IMR-90 (cell line): Measurements from ENCODE around the gene MYO1D. TPM values are rescaled to one million over a fixed set of nuclear protein-coding genes. Genes with fewer than 3 reads are reported as not detected.
A peak's percentile ranks its signal among the peaks of the same experiment; 100 is the strongest.

ENCODE experiments used
- ATAC-seq: fragments of 200-7000 bp; cut with Tn5 transposase; 2 replicates; pipeline ENCODE4 v1.9.1; 2020; ENCODE audit warnings: low read depth, mild to moderate bottlenecking, moderate library complexity
- BruUV-seq: library from RNA; stranded (reverse); fragments of 400-500 nt; replicated peaks from 2 replicates; lab custom pipeline; 2021; lab: Mats Ljungman, UMichigan
- CTCF ChIA-PET: fragments of 300-600 bp; formaldehyde crosslinking; extraction: SDS; loops from one replicate; lab custom pipeline; 2021; ENCODE audit warnings: antibody characterized with exemption; lab: Yijun Ruan, JAX
- POLR2A ChIA-PET: fragments of 300-600 bp; sonication (Branson Sonifier 250); formaldehyde crosslinking; loops from one replicate; lab custom pipeline; 2022; ENCODE audit warnings: antibody characterized with exemption; ENCODE audit not compliant: unreplicated experiment; lab: Charles Lee
- DNase-seq: peaks from one replicate; pipeline ENCODE4 v3.0.0; 2013
- H2AFZ ChIP-seq: replicated peaks from 2 replicates; pipeline ENCODE3; 2013; ENCODE audit warnings: low read length, mild to moderate bottlenecking; ENCODE audit not compliant: poor library complexity
- H2AK5ac ChIP-seq: 2 replicates; pipeline ENCODE4 v1.6.1; 2013; ENCODE audit warnings: low read depth, low read length, inconsistent platforms
- H2AK9ac ChIP-seq: replicated peaks from 2 replicates; pipeline ENCODE3; 2013; ENCODE audit warnings: mild to moderate bottlenecking, low read depth, low read length, moderate library complexity; ENCODE audit not compliant: poor library complexity
- H2BK120ac ChIP-seq: 2 replicates; pipeline ENCODE4 v1.6.1; 2013; ENCODE audit warnings: low read depth, low read length, inconsistent platforms
- H2BK15ac ChIP-seq: 3 replicates; pipeline ENCODE4 v1.6.1; 2013; ENCODE audit warnings: low read depth, low read length, inconsistent platforms
- H2BK20ac ChIP-seq: 2 replicates; pipeline ENCODE4 v1.6.1; 2013; ENCODE audit warnings: low read depth, mild to moderate bottlenecking, inconsistent platforms, low read length, moderate library complexity
- H2BK5ac ChIP-seq: 2 replicates; pipeline ENCODE4 v1.6.1; 2013; ENCODE audit warnings: mild to moderate bottlenecking, low read depth, low read length, inconsistent platforms; ENCODE audit not compliant: poor library complexity, severe bottlenecking
- H3K14ac ChIP-seq: replicated peaks from 2 replicates; pipeline ENCODE4 v1.6.1; 2013; ENCODE audit warnings: low read depth, low read length, inconsistent platforms
- H3K18ac ChIP-seq: 2 replicates; pipeline ENCODE4 v1.6.1; 2013; ENCODE audit warnings: low read depth, low read length, control low read depth
- H3K23ac ChIP-seq: 2 replicates; pipeline ENCODE4 v1.6.1; 2013; ENCODE audit warnings: low read depth, low read length, inconsistent platforms
- H3K27ac ChIP-seq: 2 replicates; pipeline ENCODE4 v1.5.1; 2013; ENCODE audit warnings: mild to moderate bottlenecking, control low read depth, low read length; ENCODE audit not compliant: insufficient read depth
- H3K27me3 ChIP-seq: 2 replicates; pipeline ENCODE4 v1.6.1; 2013; ENCODE audit warnings: low read length; ENCODE audit not compliant: control insufficient read depth, insufficient read depth
- H3K36me3 ChIP-seq: 2 replicates; pipeline ENCODE4 v1.6.1; 2013; ENCODE audit warnings: low read length, mixed read lengths; ENCODE audit not compliant: control insufficient read depth, insufficient read depth
- H3K4ac ChIP-seq: 2 replicates; pipeline ENCODE4 v1.6.1; 2013; ENCODE audit warnings: low read depth, low read length, inconsistent platforms
- H3K4me1 ChIP-seq: 2 replicates; pipeline ENCODE4 v1.6.1; 2013; ENCODE audit warnings: low read length, mixed read lengths; ENCODE audit not compliant: control insufficient read depth, insufficient read depth
- H3K4me2 ChIP-seq: 2 replicates; pipeline ENCODE4 v1.6.1; 2013; ENCODE audit warnings: low read depth, mild to moderate bottlenecking, control low read depth, low read length, moderate library complexity
- H3K4me3 ChIP-seq: 2 replicates; pipeline ENCODE4 v1.5.1; 2013; ENCODE audit warnings: low read depth, mild to moderate bottlenecking, control low read depth, low read length, moderate library complexity; ENCODE audit not compliant: insufficient read depth
- H3K56ac ChIP-seq: 2 replicates; pipeline ENCODE4 v1.6.1; 2013; ENCODE audit warnings: low read length, inconsistent platforms; ENCODE audit not compliant: insufficient read depth; ENCODE audit errors: extremely low read depth
- H3K79me1 ChIP-seq, 2 experiments: 2 replicates each; pipeline ENCODE4 v1.6.1; 2013; ENCODE audit warnings: low read length in 2 of 2, inconsistent platforms in 1 of 2, low read depth in 1 of 2
- H3K9ac ChIP-seq: 2 replicates; pipeline ENCODE4 v1.6.1; 2013; ENCODE audit warnings: low read depth, low read length, control low read depth
- H3K9me1 ChIP-seq: 2 replicates; pipeline ENCODE4 v1.6.1; 2013; ENCODE audit warnings: low read length, inconsistent platforms; ENCODE audit not compliant: insufficient read depth
- H3K9me3 ChIP-seq: 2 replicates; pipeline ENCODE4 v1.6.1; 2013; ENCODE audit warnings: low read length; ENCODE audit not compliant: control insufficient read depth, insufficient read depth
- H4K20me1 ChIP-seq: 2 replicates; pipeline ENCODE4 v1.6.1; 2013; ENCODE audit warnings: low read length, inconsistent platforms; ENCODE audit not compliant: insufficient read depth
- H4K5ac ChIP-seq: 2 replicates; pipeline ENCODE4 v1.6.1; 2013; ENCODE audit warnings: mild to moderate bottlenecking, low read depth, low read length, control low read depth
- H4K8ac ChIP-seq, 2 experiments: 2 replicates each; pipeline ENCODE4 v1.6.1; 2013; ENCODE audit warnings: low read depth in 2 of 2, low read length in 2 of 2, control low read depth in 1 of 2, inconsistent platforms in 1 of 2
- H4K91ac ChIP-seq: 2 replicates; pipeline ENCODE4 v1.6.1; 2013; ENCODE audit warnings: low read depth, low read length, inconsistent platforms; ENCODE audit not compliant: insufficient read depth
- BHLHE40 ChIP-seq: fragments of 150-350 bp; IDR thresholded peaks from 2 replicates; pipeline ENCODE4 v1.6.1; 2016; ENCODE audit warnings: mild to moderate bottlenecking, low read depth, low read length
- CHD1 ChIP-seq: IDR thresholded peaks from 2 replicates; pipeline ENCODE4 v1.6.1; 2012; ENCODE audit warnings: low read depth, low read length, improper control_type of control experiment
- MAFK ChIP-seq: IDR thresholded peaks from 2 replicates; pipeline ENCODE4 v1.6.1; 2012; ENCODE audit warnings: low read depth, low read length, improper control_type of control experiment
- WGBS, 2 experiments: methylation state at CpG; one replicate each; pipeline versions ENCODE4 v1.1.5 to v1.1.7; 2013; ENCODE audit warnings: missing lambda C conversion rate in 2 of 2; ENCODE audit not compliant: insufficient read length in 1 of 2; ENCODE audit errors: extremely low coverage in 2 of 2; 5-methylcytosine and 5-hydroxymethylcytosine counted together
- dilution Hi-C: fragments of 300-500 bp; cut with HindIII; formaldehyde crosslinking; loops from one replicate; pipeline ENCODE4 v1.14.3; 2018; ENCODE audit warnings: low sequenced_read_pairs; ENCODE audit not compliant: unreplicated experiment
- in situ Hi-C: fragments of 300-500 bp; cut with MboI; formaldehyde crosslinking; loops from 3 replicates; pipeline ENCODE4 v1.14.3; 2019; ENCODE audit warnings: low sequenced_read_pairs, inconsistent platforms, mixed read lengths
- intact Hi-C: fragments of 100-400 bp; cut with micrococcal nuclease; formaldehyde crosslinking; loops from 2 replicates; pipeline ENCODE4 v1.10.0; 2022
- microRNA-seq, 2 experiments: library from miRNA; stranded (forward) in 1 of 2; unstranded in 1 of 2; fragments of 10-50 nt in 1 of 2; fragments of <30 nt in 1 of 2; gene quantifications in 1 of 2; microRNA quantifications in 1 of 2; one replicate each; pipeline versions ENCODE3 to v1.1.0; 2013 to 2020; ENCODE audit not compliant: insufficient read depth in 1 of 2, insufficient read length in 1 of 2, unreplicated experiment in 1 of 2
- polyA plus RNA-seq, 3 experiments: library from polyadenylated mRNA; depleted of rRNA; stranded (reverse); fragments of >200 nt; gene quantifications; 2 replicates each; pipeline ENCODE4 v1.2.3, GENCODE V29; 2012; ENCODE audit warnings: low replicate concordance in 1 of 3
- small RNA-seq, 5 experiments: library from RNA; depleted of rRNA; stranded (forward); fragments of <200 nt; gene quantifications; one replicate each; pipeline ENCODE3, GENCODE V24; 2012
- total RNA-seq: library from RNA; depleted of rRNA; stranded (reverse); fragments of >200 nt; gene quantifications from 2 replicates; pipeline ENCODE4 v1.2.3, GENCODE V29; 2012; rRNA removed
- TF ChIP-seq, protein P1 (sequence below): fragments of 150-350 bp; IDR thresholded peaks from 2 replicates; pipeline ENCODE4 v1.6.1; 2017; ENCODE audit warnings: mild to moderate bottlenecking, antibody characterized with exemption, low read length, low read depth

The MYO1D gene
- total and polyA plus RNA-seq, 2 of the 4 experiments (the other 2 are of a cell fraction): 0.63 to 0.90 TPM

DNA sequence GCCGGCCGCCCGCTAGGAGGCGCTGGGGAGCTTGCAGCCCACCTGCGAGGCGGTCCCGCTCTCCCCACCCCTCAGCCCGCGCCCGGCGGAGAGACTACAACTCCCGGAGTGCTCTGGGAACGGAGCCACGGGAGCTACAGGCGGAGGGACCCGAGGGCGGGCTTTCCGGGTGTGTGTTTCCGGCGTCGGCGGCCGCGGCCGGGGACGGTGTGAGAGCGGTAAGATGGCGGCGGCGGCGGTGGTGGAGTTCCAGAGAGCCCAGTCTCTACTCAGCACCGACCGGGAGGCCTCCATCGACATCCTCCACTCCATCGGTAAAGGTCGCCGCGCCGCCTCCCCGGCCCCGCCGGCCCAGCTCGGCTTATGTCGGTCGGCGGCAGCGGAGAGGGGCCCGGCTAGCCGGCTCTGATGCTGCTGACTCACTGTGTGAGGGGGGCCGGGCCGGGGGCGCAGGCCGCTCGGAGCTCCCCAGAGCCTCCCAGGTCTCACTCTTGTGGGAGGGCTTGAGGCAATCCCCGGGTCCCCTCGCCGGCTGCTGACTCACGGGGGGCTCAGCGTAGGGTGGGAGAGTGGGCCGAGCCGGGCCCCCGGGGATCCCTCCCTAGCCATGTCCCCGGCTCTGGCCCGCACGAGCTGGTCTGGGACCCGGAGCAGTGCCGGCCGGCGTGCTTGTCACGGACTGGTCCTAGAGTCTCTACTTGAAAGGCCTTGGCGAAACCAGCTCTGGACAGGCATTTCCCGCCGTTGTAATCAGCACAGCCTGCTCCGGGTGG is 432.4 kb downstream of the MYO1D start, which contains the start of gene PSMD11 (continued):
- peak; percentile 42; the same call in 1 of the 2 replicates for TF ChIP-seq MAFK
- TF ChIP-seq, protein P1, sequence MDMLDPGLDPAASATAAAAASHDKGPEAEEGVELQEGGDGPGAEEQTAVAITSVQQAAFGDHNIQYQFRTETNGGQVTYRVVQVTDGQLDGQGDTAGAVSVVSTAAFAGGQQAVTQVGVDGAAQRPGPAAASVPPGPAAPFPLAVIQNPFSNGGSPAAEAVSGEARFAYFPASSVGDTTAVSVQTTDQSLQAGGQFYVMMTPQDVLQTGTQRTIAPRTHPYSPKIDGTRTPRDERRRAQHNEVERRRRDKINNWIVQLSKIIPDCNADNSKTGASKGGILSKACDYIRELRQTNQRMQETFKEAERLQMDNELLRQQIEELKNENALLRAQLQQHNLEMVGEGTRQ: peak; percentile 28; the same call in 1 of the 2 replicates

- Histone ChIP-seq H4K91ac (no peak overlapping the region), H3K4me1 (peaks cover 6% of the 10 kb centered on the region), H4K8ac (no peak overlapping the region; a peak in 1 of 4 replicates), H3K36me3 (peaks cover 4% of the 10 kb centered on the region; the same call in 1 of the 2 replicates), H3K56ac (no peak overlapping the region), H2BK120ac (no peak overlapping the region), H4K20me1 (peaks cover 22% of the 10 kb centered on the region; the same call in 1 of the 2 replicates), H3K27me3 (peaks cover 6% of the 10 kb centered on the region; the same call in 1 of the 2 replicates), H3K9me1 (0 out of 2 replicates have a peak, but pooled peaks cover 3% of the 10 kb centered on the region), H2BK20ac (no peak overlapping the region), H3K27ac (no peak overlapping the region), H2AFZ (peak overlapping the region; percentile 92), H3K18ac (no peak overlapping the region), H2BK5ac (no peak overlapping the region), H2AK5ac (no peak overlapping the region), H3K79me1 (peaks cover 12 to 22% of the 10 kb centered on the region in 2 experiments; a peak in 3 of 4 replicates), H3K23ac (no peak overlapping the region), H3K4me3 (peak overlapping the region; percentile 52), H2AK9ac (peak overlapping the region; percentile 73), H3K9me3 (no peaks in the 10 kb centered on the region), H3K14ac (no peak overlapping the region), H3K4ac (no peak overlapping the region), H2BK15ac (no peak overlapping the region), H3K4me2 (peak overlapping the region; percentile 87), H3K9ac (peak overlapping the region; percentile 26; the same call in 1 of the 2 replicates), H4K5ac (no peak overlapping the region)
- BruUV-seq: no TSS peak
- ATAC-seq: no peak
- no peak for DNase-seq
- 8% methylated on average over 5 of the region's 29 CpGs; no CpG with 5 or more reads in 1 of the 2 experiments for WGBS, 2 experiments
- in situ Hi-C loops: no loop called here
- TF ChIP-seq BHLHE40: no peak
- no peak for TF ChIP-seq CHD1
- dilution Hi-C loops: no loop called here
- CTCF ChIA-PET: interaction anchor here (0.6 to 1.4 kb wide), 10 partner anchors 8 to 101 kb away, joined by 3 to 11 read pairs (median 3); no protein-coding TSS in a partner anchor
- intact Hi-C loops: loop anchor here (10.0 kb wide), 1 partner anchor 189 kb away; no protein-coding TSS in a partner anchor
- POLR2A ChIA-PET: no interaction called here
These were observed 433.1 kb downstream of the MYO1D start for GRCh38 chr17:32443827-32444300.

Small RNAs within 50 kb of the gene (microRNA-seq; reads per million reads assigned to microRNA genes)
- gene RF00019 (ENCODE audit: insufficient read depth, insufficient read length): not detected

Small RNAs within 50 kb of the gene (small RNA-seq; reads per million reads assigned to genes)
- gene RF00019: 0 reads per million in 5 experiments

Other genes starting within 250 kb of the MYO1D start
- gene TMEM98, start 51.0 kb upstream of the MYO1D start, total RNA-seq: 129 and 173 TPM in 2 replicates
- 195 TPM in 2 replicates for gene TMEM98, start 51.0 kb upstream of the MYO1D start, polyA plus RNA-seq (2012; rRNA removed)
- gene SPACA3, start 114.7 kb upstream of the MYO1D start, total RNA-seq: not detected in 2 replicates
- gene SPACA3, start 114.7 kb upstream of the MYO1D start, polyA plus RNA-seq (2012; rRNA removed): not detected in 2 replicates